Activated CD4-positive, CD25-positive, alpha-beta regulatory T cell (primary cell): Measurements from ENCODE around the gene PPAN.

ENCODE experiments used
- DNase-seq, 4 experiments: peaks; one replicate each; lab custom pipeline; 2025; lab: John Stamatoyannopoulos, UW

PPAN gene

DNA sequence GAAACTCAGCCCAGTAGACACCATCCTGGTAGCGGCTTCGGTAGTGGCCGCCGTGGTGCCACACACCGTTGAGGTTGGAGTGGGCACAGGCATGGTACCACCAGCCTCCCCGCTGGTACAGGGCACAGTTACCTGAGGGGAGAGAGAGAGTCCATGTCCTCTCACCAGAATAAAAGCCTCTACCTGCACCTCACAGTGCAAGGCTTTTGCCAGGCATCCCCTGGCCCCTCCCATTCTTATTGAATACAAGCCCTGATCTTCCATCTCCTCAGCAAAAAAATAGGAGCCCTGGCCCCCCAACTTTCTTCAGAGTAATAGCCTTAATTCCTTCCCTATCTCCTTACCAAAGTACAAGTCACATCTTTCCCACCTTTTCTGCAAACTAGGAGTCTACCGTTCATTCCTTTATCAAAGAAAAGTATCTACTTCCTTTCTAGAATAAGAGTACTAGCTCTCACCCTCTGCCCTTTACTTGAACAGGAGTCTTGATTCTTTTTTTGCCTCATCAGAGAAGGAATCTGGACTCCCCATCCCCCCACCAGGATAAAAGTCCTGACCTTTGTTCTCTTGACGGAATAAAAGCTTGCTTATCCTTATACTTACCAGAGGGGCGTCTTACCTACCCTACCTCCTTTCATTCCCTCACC, 13.4 kb upstream of the PPAN start:
- DNase-seq: no peak

DNA sequence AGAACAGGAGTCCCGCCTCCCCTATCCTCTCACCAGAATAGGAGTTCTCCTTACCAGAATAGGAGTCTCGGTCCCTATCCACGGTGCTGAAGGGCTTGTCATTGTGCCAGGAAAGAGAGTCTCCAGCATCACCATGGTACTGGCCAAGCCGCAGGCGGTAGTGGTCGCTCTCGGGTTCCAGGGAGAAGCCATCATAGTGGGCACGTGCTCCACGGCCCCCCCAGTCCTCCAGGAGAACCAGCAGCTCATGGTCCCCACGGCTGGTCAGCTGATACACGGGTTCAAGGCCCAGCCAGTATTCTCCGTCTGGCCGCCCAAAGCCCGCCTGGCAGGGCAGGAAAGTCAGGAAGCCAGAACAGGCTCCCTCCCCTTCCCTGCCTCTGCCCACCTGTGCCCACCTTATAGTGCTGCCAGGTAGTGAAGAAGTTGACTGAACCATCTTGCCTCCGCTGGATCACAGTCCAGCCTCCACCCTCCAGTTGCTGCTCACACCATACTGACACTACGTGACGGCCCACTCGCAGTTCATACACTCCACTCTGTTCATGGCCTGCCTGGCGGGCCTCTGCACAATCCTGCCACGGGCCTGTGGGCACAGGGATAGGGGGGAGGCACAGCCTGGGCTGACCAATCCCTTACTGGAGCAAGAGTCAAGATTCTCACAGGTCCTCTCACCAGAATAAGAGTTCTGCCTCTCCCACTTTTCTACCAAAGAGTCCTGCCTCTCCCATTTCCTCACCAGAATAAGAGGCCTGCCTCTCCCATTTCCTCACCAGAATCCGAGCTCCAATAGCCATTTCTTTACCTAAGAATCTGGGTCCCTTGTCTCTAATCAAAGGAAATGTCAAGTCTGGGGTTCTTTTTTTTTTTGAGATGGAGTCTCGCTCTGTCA, 12.6 kb upstream of the PPAN start:
- no peak for DNase-seq

DNA sequence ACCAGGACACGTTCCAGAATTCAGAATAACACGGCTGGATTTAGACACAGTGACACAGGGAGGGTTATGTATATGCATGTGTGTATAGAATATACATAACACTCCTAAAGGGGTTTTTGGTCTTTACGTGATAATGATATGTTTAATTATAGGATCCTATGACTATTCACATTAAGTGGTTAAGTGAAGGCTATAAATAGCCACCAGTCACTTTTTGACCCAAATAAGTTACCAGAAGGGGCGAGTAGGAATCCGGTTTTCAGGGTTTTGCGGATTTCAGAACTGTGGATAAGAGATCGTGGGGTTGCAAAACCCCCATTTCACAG, 10.6 kb upstream of the PPAN start:
- DNase-seq: no peak

DNA sequence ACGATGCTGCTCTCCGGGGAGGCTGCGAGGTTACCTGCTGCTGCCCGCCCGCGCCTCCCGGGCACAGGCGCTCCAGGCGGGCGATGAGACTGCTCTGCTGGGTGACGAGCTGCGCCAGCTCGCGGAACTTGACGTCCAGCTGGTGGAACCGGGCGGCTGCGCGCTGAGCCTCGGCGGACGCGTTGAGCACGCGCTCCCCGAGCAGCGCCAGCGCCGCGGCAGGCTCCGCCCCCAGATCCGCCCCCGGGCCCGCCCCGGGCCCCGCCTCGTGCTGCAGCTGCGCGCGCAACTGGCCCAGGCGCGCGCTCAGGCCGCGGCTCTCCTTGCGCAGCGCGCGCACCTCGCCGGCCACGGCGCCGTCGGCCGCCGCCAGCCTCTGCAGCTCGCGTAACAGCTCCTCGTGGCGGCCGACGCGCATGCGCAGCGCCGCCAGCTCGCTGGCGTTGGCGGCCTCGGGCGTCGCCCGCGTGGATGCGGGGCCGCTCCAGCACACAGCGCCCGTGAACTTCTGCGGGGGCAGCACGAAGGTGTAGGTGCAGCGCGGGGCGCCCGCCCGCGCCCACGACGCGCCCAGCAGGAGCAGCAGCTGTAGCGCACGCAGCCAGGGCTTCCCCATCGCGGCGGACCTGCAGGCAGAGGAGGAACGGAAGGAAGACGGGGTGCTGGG, 10.1 kb upstream of the PPAN start:
- peak; percentile 71 to 85 (median 82) for DNase-seq

DNA sequence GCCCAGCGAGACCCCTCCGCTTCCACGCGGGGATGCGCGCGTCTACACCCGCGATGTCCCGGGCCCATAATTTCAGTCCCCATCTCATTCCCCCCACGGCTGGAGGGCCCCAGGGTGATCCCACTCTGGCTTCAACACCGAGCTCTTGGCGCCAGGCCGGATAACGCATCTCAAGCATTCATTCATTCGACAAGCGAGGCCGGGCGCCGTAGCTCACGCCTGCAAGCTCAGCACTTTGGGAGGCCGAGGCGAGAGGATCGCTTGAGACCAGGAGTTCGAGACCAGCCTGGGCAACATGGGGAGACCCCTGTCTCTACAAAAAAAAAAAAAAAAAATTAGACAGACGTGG, 9.6 kb upstream of the PPAN start:
- peak in 1 of 4 experiments; percentile 52 for DNase-seq

DNA sequence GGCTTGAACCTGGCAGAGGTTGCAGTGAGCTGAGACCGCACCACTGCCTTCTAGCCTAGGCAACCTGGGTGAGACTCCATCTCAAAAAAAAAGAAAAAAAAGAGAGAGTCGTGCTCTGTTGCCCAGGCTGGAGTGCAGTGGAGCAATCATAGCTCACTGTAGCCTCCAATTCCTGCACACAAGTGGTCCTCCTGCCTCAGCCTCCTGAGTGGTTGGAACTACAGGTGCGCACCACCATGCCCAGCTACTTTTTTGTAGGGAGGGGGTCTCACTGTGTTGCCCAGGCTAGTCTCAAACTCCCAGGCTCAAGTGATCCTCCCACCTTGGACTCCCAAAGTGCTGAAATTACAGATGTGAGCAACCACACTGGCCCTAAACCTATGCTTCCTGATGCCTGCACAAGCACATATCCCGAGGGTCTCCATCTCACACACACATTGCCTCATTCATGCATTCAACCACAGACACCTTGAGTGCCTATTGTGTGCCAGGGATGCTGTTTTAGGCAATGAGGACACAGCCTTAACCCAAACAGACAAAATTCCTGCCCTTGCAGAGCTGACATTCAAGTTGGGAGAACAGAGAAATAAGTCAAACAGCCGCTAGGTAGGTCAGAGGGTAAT, 5.9 kb upstream of the PPAN start:
- DNase-seq: no peak

DNA sequence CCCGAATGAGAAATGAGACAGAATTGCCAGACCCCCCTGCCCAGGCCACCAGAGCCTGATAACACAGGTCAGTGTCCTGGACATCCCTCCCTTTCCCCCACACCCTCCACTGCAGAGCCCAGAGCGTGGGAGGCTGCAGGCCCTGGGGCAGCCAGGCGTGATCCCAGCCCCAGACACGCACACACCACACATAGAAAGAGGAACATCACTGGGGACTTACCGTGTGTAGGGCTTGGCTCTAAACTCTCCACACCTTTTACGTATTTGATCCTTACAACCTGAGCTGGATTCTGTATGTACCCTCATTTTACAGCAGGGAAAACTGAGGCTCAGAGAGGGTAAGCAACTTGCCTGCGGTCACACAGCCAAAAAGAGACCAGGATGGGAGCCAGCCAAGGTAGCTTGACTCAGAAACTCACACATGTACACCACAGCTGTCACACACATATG, 3.4 kb upstream of the PPAN start:
- no peak for DNase-seq

DNA sequence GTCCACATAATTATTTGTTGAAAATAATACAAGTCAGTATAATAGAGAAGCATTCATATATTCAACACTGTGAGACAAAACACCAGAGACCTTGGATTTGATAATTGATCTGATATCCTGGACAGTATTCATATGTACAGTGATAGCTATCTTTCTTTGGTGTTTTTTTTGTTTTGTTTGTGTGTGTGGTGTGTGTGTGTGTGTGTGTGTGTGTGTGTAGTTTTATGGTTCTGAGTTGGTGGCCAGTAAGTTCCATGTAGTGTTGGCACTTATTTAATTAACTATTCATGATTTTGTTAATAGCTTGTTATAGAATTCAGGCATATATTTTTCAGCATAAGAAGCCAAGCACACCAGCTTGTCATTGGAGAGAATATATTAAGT, 2.0 kb upstream of the PPAN start:
- no peak for DNase-seq

DNA sequence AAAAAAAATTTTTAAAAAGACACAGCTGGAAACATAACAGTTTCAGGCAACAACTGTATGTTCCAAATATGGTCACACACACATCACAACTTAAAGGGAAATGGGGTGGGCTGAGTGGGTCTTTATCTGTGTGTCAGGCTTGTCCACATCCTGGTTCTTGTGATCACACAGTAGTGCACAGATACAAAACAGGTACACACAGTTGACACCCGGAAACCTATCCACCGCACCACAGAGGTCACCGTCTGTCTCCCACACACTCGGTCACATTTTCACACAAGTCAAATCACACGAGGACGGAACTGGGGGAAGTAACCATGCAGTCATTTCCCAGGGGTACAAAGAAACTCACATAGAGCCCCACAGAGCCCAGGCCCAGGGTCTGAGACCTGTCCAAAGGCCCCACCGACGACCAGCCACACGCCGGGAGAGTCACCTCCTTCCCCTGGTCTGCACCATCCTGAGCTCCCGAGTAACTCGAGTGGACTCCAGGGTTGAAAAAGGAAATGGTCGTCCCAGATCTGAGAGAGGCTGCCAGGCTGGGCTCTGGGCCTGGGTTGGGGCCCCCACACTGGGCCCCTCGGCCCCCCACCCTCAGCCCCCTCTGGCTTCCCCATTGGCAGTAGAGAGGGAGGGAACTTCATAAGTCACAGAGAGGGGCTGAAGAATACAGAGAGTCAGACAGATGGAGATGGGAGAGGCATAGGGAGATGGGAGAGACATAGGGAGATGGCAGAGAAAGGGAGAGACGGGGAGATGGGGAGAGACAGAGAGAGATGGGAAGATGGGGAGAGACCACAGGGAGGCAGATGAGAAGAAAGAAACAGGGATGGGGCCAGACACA, 1.3 kb upstream of the PPAN start:
- peak in 3 of 4 experiments; percentile 34 to 47 (median 37) for DNase-seq

DNA sequence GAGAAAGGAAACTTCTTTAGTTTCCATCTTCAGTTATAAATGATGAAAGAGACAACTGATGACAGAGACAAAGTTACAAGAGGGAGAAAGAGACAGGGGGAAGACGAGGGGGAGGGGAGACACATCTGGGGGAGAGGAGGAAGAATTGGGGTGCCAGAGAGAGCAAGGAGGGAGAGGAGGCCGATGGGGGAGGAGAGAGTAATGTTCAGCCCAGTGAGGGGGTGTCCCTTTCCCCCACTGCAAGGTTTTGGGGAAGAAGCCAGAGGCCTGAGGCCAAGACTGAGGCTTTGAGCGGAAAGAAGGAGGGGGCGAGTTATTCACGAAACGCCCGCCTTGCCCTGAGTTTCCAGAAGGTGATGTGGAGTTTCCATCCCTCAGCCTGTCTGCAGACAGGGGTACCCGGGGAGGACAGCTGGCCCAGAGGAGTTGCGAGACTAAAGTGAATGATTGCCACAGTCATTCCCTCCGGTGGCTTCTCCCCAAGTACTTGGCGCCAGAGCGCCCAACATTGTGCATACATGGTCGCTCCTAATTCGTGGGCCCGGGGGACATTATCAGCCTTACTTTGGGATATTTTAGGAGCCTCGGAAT, 558 bp upstream of the PPAN start:
- DNase-seq: peak in 2 of 4 experiments; percentile 63

DNA sequence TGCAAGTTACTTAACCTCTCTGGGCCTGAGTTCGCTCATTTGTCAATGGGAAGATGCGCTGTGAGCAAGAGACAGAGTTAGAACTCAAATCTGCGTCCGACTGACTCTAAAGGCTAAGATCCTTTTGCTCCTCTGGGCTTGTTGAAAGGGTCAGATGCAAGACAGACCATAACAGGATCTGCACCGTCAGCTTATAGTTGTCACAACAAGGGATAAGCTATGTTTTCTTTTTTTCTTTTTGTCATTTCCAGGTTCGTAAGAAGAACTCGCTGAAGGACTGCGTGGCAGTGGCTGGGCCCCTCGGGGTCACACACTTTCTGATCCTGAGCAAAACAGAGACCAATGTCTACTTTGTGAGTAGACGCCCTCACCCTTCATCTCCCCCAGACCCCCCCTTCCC, 1.1 kb downstream of the PPAN start:
- no peak for DNase-seq

DNA sequence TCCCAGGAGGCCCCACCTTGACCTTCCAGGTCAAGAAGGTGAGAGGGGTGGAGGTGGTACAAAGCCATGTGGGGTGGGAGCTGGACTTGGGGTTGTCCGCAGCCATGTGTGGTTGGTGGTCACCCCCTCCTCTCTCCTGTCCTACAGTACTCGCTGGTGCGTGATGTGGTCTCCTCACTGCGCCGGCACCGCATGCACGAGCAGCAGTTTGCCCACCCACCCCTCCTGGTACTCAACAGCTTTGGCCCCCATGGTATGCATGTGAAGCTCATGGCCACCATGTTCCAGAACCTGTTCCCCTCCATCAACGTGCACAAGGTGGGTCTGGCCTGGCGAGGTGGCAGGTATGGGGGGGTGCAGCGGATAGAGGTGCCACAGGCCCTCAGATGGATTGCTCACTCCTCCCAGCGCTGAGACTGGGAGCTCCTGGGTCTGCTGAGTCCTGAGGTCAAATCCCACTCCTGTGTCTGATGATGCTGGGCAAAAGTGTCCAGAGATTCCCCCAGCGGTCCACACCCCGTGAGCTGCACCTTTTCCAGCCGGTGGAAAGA, 1.7 kb downstream of the PPAN start:
- DNase-seq: no peak

DNA sequence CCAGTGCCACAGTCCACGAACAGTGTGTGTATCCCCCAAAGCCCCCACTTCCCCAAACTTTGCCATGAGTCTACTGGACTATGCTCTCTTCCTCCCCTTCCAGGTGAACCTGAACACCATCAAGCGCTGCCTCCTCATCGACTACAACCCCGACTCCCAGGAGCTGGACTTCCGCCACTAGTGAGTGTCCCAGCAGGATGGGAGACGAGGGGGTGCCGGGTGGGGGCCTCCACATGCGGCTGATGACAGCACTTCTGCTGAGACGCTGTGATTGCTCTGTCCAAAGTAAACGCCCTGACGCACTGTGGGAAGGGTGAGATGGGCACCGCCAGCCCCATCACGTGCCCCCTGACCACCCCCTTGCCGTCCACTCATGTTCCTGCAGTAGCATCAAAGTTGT, 3.4 kb downstream of the PPAN start:
- no peak for DNase-seq

DNA sequence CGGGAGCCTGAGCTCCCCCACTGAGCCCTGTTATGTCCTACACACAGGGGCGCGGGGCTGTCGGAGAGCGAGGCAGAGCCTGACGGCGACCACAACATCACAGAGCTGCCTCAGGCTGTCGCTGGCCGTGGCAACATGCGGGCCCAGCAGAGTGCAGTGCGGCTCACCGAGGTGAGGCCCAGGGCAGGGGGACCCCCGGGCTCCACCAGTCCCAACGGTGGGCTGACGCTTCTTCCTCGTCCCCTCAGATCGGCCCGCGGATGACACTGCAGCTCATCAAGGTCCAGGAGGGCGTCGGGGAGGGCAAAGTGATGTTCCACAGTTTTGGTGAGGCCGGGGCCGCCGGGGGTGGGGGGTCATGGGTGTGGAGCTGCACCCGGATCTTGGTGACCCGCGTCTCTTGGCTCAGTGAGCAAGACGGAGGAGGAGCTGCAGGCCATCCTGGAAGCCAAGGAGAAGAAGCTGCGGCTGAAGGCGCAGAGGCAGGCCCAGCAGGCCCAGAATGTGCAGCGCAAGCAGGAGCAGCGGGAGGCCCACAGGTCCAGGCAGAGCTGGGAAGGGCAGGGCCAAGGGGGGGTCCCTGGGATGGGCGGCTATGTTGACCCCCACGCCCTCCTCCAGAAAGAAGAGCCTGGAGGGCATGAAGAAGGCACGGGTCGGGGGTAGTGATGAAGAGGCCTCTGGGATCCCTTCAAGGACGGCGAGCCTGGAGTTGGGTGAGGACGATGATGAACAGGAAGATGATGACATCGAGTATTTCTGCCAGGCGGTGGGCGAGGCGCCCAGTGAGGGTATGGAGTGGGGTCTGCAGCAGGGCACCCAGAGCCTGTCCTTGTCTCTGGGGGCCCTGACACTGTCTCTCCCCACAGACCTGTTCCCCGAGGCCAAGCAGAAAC, 4.2 kb downstream of the PPAN start:
- no peak for DNase-seq

DNA sequence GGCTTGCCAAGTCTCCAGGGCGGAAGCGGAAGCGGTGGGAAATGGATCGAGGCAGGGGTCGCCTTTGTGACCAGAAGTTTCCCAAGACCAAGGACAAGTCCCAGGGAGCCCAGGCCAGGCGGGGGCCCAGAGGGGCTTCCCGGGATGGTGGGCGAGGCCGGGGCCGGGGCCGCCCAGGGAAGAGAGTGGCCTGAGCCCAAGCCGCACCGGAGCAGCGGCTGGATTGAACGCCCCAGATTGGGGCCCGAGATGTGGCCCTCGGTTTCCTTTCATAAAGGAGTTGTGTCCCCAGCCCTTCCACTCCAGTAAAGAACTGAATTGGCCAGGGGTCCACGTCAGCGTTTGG, 4.8 kb downstream of the PPAN start:
- DNase-seq: no peak

DNA sequence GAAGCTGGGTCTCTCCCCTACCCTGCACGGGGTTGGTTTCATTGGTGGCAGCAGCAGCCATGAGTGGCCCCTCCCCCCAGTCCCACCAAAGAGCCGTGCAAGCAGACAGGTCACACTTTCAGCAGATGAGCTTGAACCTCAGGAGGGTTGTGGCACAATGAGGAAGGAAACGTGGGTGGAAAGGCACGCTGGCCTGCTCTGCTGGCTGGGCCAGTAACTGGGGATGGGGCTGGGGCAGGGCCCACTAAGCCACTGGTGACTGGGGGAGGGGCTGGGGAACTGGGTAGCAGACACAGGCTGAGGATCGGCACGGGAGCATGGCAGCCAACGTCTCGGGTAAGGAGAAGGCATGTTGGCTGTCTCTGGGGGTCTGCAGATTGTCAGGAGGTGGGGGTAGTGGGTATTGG, 5.2 kb downstream of the PPAN start, which contains the start of gene P2RY11:
P2RY11 (plus strand) TSS at position 289 of the 407 bp plus-strand sequence; CDS start at position 318, 29 bp downstream.
- no peak for DNase-seq

DNA sequence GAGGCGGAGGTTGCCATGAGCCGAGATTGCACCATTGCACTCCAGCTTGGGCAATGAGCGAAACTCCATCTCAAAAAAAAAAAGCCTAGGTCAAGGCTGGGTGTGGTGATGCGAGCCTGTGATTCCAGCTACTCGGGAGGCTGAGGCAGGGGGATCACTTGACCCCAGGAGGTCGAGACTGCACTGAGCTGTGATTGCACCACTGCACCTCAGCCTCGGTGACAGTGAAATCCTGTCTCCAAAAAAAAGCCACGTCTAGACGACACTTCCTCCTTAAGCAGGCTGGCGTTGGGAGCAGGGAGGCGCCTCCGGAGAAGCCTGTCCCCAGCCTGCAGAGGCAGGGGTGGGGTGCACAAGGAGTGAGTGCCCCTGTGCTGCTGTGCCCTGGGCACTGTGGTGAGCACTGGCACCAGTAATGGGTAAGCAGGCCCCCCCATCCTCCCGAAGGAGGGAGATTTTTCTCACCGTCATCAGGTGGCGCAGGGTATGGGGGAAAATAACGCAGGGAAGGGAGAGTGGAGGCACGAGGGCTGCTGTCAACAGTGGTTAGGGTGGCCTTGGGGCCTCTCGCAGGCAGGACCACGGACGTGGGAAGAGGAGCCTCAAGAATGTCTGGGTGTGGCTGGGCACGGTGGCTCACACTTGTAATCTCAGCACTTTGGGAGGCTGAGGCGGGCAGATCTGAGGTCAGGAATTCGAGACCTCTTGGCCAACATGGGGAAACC, 6.0 kb downstream of the PPAN start:
- peak in 1 of 4 experiments; percentile 19 for DNase-seq

DNA sequence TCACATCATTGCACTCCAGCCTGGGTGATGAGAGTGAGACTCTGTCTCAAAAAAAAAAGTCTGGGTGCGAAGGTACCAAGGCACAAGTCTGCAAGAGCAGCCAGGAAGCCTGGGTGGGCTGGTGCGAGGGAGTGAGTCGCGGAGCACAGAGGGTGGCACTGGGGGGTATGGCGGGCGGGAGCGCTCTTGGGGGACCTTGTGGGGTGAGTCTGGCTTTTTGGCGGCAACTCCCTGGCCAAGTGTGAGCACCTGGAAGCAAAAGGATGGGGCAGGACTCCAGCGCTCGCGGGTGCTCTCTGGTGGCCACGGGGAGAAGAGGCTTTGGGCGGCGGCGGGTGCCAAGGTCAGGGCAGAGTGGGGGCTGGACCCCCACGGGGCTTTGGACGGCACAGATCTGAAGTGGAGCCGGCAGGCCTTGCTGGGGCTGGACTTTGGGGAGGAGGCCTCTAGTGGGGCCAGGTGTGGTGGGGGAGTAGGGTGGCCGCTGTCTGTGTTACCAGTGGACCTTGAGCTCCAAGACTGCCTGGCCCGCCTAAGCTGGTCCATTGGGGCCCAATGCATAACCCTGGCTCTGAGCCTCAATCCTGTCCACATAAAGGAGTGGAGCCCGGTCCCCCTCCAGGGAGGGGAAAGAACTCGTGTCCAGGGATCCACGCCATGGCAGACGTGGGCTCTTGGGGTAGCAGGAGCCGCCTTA, 6.9 kb downstream of the PPAN start:
- DNase-seq: peak in 3 of 4 experiments; percentile 31 to 34 (median 31)

DNA sequence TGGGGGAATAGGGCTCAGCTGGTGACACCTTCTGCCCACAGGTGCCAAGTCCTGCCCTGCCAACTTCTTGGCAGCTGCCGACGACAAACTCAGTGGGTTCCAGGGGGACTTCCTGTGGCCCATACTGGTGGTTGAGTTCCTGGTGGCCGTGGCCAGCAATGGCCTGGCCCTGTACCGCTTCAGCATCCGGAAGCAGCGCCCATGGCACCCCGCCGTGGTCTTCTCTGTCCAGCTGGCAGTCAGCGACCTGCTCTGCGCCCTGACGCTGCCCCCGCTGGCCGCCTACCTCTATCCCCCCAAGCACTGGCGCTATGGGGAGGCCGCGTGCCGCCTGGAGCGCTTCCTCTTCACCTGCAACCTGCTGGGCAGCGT, 7.4 kb downstream of the PPAN start:
- DNase-seq: no peak
